SU-DHL-6 (cell line): Measurements from ENCODE around the gene GPR78.

Source experiments
- H2AFZ ChIP-seq: fragments of 200-600 bp; sonication (generic); 2 replicates; pipeline ENCODE4 v1.6.1; 2014; ENCODE audit warnings: low read depth, mild to moderate bottlenecking, moderate library complexity, mixed read lengths, antibody characterized with exemption, low read length; ENCODE audit not compliant: severe bottlenecking
- H3F3A ChIP-seq: fragments of 200-600 bp; shearing (Covaris generic); 2 replicates; pipeline ENCODE4 v1.6.0; 2016; ENCODE audit warnings: antibody characterized with exemption, mild to moderate bottlenecking; ENCODE audit not compliant: insufficient read depth
- H3K27ac ChIP-seq: fragments of 200-600 bp; sonication (generic); 2 replicates; pipeline ENCODE4 v1.5.1; 2016; ENCODE audit warnings: low read depth, mild to moderate bottlenecking, low read length, moderate library complexity, mixed read lengths
- H3K27me3 ChIP-seq: fragments of 200-600 bp; sonication (generic), shearing (Covaris generic); 2 replicates; pipeline ENCODE4 v1.6.0; 2014; ENCODE audit warnings: mild to moderate bottlenecking, low read length
- H3K36me3 ChIP-seq: fragments of 200-600 bp; sonication (generic); 2 replicates; pipeline ENCODE4 v1.6.1; 2014; ENCODE audit warnings: mild to moderate bottlenecking, low read length, mixed read lengths
- H3K4me2 ChIP-seq: fragments of 300-600, 200-600 bp; shearing (Covaris generic), sonication (generic); 2 replicates; pipeline ENCODE4 v1.6.0; 2014; ENCODE audit warnings: low read length, low read depth, mild to moderate bottlenecking; ENCODE audit not compliant: poor library complexity, severe bottlenecking
- H3K4me3 ChIP-seq: fragments of 200-600 bp; sonication (generic); 2 replicates; pipeline ENCODE4 v1.5.1; 2014; ENCODE audit warnings: antibody characterized with exemption, low read length, mild to moderate bottlenecking, mixed read lengths; ENCODE audit not compliant: insufficient read depth, poor library complexity, severe bottlenecking
- H3K79me2 ChIP-seq: fragments of 200-600 bp; sonication (generic); 2 replicates; pipeline ENCODE4 v1.6.1; 2014; ENCODE audit warnings: mild to moderate bottlenecking, low read length, moderate library complexity; ENCODE audit not compliant: insufficient read depth
- H3K9ac ChIP-seq: fragments of 200-600 bp; sonication (generic); 2 replicates; pipeline ENCODE4 v1.7.0; 2014; ENCODE audit warnings: mild to moderate bottlenecking, low read length
- H3K9me2 ChIP-seq: fragments of 200-600 bp; sonication (generic); replicated peaks from 2 replicates; pipeline ENCODE4 v1.6.1; 2014; ENCODE audit warnings: low read length; ENCODE audit not compliant: insufficient read depth
- H3K9me3 ChIP-seq: fragments of 200-600 bp; sonication (generic); 2 replicates; pipeline ENCODE4 v1.6.1; 2014; ENCODE audit warnings: low read length, mixed read lengths; ENCODE audit not compliant: insufficient read depth
- H4K20me1 ChIP-seq: fragments of 200-600 bp; sonication (generic); 2 replicates; pipeline ENCODE4 v1.6.1; 2014; ENCODE audit warnings: low read depth, mild to moderate bottlenecking, antibody characterized with exemption, low read length, moderate library complexity, mixed read lengths
- EZH2phosphoT487 ChIP-seq: fragments of 200-600 bp; sonication (generic), shearing (Covaris generic); conservative IDR thresholded peaks from 2 replicates; pipeline ENCODE4 v1.6.1; 2018; ENCODE audit warnings: mild to moderate bottlenecking, antibody characterized with exemption, low read length, moderate library complexity, mixed read lengths
- TF ChIP-seq, protein P1 (sequence below): fragments of 200-600 bp; sonication (generic); IDR thresholded peaks from one replicate; pipeline ENCODE4 v1.5.1; 2017; ENCODE audit warnings: antibody characterized with exemption, mild to moderate bottlenecking, low read length, moderate library complexity; ENCODE audit not compliant: insufficient read depth, poor library complexity, severe bottlenecking

Gene GPR78

DNA sequence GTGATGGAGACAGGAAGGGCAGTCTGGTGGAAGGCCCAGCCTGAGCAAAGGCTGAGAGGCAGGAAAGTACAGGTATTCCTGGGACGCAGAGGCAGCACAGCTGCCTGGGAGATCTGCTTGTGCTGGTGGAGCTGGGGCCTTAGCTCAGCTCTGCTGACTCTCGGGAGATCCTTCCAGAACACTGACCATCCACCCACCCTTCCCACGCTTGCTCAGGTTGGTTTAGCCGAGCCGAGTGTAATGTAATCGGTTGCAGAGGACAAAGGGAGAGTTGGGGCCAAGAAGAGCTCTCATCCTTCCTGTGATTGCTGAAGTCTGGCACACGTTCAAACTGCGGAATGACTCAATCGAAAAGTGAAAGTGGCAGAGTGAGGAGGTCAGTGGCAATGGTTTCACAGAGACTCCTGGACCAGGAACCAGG lies 43.1 kb upstream of the GPR78 start:
- TF ChIP-seq, protein P1, sequence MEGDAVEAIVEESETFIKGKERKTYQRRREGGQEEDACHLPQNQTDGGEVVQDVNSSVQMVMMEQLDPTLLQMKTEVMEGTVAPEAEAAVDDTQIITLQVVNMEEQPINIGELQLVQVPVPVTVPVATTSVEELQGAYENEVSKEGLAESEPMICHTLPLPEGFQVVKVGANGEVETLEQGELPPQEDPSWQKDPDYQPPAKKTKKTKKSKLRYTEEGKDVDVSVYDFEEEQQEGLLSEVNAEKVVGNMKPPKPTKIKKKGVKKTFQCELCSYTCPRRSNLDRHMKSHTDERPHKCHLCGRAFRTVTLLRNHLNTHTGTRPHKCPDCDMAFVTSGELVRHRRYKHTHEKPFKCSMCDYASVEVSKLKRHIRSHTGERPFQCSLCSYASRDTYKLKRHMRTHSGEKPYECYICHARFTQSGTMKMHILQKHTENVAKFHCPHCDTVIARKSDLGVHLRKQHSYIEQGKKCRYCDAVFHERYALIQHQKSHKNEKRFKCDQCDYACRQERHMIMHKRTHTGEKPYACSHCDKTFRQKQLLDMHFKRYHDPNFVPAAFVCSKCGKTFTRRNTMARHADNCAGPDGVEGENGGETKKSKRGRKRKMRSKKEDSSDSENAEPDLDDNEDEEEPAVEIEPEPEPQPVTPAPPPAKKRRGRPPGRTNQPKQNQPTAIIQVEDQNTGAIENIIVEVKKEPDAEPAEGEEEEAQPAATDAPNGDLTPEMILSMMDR = no peak
- TF ChIP-seq EZH2phosphoT487 = no peak
- Histone ChIP-seq H2AFZ (no peak overlapping the region), H3K4me2 (no peak overlapping the region), H4K20me1 (no peaks in the 10 kb centered on the region), H3K4me3 (no peak overlapping the region), H3K27ac (no peak overlapping the region), H3F3A (no peaks in the 10 kb centered on the region), H3K9ac (no peak overlapping the region), H3K9me2 (no peaks in the 10 kb centered on the region), H3K36me3 (no peaks in the 10 kb centered on the region), H3K27me3 (no peaks in the 10 kb centered on the region), H3K79me2 (no peaks in the 10 kb centered on the region), H3K9me3 (no peaks in the 10 kb centered on the region)

DNA sequence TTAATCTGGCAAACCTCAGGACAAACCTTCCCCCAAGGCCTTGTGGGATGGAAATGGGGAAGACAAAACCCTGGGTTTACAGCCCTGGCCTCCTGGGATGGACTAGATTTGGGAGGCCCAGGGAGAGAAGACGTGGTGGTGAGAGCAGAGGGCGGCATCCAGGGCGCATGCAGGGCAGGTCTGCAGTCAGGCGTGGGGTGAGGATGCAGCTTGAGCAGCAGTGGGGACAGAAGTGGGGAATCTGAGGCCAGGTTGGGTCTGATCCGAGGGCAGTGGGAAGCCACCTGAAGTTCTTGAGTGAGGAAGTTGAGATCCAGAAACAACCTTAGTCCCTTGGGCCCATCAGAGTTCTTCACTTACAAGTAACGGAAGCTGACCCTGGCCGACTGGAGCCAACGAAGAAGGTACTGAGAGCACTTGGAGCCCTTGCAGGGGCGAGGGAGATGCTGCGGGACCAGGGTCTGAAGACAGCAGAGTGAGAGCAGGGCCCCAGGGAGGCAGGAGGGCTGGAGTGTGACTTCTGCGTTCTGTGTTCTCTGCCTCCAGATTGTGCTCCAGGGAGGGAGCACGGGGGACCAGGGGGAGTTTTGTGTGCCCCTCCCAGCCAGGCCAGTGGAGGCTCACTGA lies 42.0 kb upstream of the GPR78 start:
- H3K4me2 ChIP-seq = no peak overlapping the region
- H4K20me1 ChIP-seq = no peaks in the 10 kb centered on the region
- no peaks in the 10 kb centered on the region for H3K9me2 ChIP-seq
- H3K9me3 ChIP-seq = no peaks in the 10 kb centered on the region
- no peaks in the 10 kb centered on the region for H3F3A ChIP-seq
- H3K4me3 ChIP-seq = no peak overlapping the region
- no peak overlapping the region for H2AFZ ChIP-seq
- H3K36me3 ChIP-seq = no peaks in the 10 kb centered on the region
- no peak overlapping the region for H3K27ac ChIP-seq
- no peak overlapping the region for H3K9ac ChIP-seq
- H3K79me2 ChIP-seq = no peaks in the 10 kb centered on the region
- no peaks in the 10 kb centered on the region for H3K27me3 ChIP-seq
- no peak for TF ChIP-seq EZH2phosphoT487
- TF ChIP-seq, protein P1 = no peak

DNA sequence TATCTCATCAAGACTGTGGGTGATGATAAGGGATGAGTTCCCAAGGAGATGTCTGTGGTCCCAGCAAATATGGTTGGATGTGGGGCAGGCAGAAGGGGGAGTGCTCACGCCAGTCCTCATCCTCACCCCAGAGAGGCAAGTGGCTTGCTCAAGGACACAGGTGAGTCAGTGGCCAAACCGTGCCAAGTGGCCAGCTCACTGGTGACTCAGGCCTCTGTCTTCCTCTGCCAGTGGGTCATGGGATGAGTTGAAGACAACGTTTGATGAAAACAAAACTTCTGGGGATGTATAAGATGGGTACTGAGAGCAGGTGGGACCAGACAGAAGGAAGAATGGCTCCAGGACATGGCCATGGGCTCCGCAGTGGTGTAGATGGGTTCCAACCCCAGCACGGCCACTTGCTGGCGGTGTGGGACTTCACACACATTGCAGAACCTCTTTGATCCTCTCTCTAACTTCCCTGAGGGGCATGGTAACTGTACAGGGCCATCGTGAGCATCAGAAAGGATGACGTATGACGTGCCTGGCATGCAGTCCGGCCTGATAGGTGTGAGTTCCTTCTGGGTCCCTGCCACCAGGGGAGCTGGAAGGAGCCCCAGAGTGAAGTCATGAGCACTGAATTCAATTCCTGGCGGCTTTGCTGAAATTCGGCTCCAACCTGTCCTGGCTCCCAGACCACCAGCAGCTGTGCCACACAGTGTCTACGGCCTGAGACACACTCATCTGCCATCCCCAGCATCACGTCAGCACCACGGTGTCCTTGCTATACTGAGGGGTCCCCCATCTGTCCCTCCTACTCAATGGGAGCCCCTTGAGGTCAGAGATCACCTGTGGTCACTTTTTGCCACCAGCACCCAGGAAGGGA lies 41.3 kb upstream of the GPR78 start:
- no peak for TF ChIP-seq EZH2phosphoT487
- TF ChIP-seq, protein P1 = no peak
- no peak overlapping the region for H3K4me3 ChIP-seq
- no peak overlapping the region for H3K4me2 ChIP-seq

More for the DNA sequence above, 41.3 kb upstream of the GPR78 start:
- H4K20me1 ChIP-seq = no peaks in the 10 kb centered on the region
- H3K9me2 ChIP-seq = no peaks in the 10 kb centered on the region
- no peaks in the 10 kb centered on the region for H3K27me3 ChIP-seq
- no peak overlapping the region for H3K27ac ChIP-seq
- H3K79me2 ChIP-seq = no peaks in the 10 kb centered on the region
- no peak overlapping the region for H2AFZ ChIP-seq
- H3K9me3 ChIP-seq = no peaks in the 10 kb centered on the region
- no peak overlapping the region for H3K9ac ChIP-seq
- H3F3A ChIP-seq = no peaks in the 10 kb centered on the region
- H3K36me3 ChIP-seq = no peaks in the 10 kb centered on the region
